ENCODE measurements around the gene SPEM3.

Gene SPEM3

DNA sequence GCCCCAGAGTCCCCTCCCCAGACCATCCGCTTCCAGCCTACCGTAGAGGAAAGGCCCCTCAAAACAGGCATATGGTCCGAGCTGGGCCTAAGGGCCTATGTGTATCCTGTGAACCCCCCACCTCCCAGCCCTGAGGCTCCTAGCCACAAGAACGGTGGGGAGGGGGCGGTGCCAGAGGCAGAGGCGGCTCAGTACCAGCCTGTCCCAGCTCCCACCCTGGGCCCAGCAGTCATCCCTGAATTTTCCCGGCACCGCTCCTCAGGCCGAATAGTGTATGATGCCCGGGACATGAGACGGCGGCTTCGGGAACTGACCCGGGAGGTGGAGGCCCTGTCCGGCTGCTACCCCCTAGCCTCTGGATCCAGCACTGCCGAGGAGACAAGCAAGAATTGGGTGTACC lies 7.5 kb upstream of the SPEM3 start:
- no peak for DNase-seq (ENCODE audit: low read depth in 2 of 2)

DNA sequence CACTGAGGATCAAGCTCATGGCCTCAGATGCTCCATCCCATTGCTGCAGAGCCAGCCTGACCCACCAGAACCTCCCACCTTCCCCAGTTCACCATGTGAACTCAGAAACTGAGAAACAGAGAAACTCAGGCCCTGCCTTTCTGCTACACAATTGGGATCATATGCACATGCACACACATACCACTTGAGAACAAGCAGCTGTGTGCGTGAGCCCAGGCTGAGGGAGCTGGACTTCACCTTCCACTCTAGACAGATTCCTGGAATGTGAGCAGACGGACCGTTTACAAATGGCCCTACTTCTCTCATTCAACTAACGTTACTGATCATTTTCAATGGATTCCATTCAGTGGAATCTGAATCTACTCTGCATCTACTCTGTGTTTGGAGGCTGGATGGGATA lies 5.0 kb upstream of the SPEM3 start:
- DNase-seq (ENCODE audit: low read depth in 2 of 2) = no peak

DNA sequence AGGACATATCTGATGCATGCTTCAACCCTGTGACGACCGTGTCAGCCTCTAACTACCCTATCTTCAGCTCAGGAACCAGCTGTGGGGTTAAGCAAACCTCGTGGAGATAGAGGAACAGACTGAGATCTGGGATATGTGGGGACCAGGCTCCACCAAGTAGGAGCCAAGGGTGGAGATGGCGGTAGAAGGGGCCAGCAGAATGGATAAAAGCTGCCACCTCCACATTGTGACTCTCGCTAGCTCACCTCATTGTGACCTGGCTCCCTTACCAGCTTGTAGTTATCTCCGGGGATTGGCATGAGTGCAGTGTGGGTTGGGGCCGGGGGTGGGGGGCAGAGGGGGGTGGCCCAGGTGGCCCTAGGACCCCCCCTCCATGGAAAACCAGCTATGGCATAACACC lies 3.3 kb upstream of the SPEM3 start, which contains the start of gene SPEM2:
Gene SPEM2 (plus strand): TSS at position 301 of the 400 bp plus-strand sequence. CDS start 73 bp downstream, at position 374.
- DNase-seq (ENCODE audit: low read depth in 2 of 2) = no peak

DNA sequence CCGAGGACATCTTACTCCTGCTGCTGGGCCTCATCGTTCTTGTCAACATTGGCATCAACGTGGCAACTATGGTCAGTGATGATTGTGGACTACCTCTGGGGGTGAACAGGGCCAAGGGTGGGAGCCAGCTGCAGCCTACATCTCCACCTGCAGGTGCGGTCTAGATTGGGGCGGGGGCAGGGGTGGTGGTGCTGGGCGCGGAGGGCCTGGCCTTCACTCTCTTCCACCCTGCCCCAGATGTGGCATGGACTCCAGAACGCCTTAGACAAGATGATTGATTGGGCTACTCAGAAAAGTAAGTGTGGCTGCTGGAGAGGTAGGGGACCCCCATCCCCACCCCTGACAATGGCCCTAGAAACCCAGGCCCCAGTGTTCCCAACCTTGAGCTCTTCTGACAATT lies 2.9 kb upstream of the SPEM3 start:
- DNase-seq (ENCODE audit: low read depth in 2 of 2) = no peak

DNA sequence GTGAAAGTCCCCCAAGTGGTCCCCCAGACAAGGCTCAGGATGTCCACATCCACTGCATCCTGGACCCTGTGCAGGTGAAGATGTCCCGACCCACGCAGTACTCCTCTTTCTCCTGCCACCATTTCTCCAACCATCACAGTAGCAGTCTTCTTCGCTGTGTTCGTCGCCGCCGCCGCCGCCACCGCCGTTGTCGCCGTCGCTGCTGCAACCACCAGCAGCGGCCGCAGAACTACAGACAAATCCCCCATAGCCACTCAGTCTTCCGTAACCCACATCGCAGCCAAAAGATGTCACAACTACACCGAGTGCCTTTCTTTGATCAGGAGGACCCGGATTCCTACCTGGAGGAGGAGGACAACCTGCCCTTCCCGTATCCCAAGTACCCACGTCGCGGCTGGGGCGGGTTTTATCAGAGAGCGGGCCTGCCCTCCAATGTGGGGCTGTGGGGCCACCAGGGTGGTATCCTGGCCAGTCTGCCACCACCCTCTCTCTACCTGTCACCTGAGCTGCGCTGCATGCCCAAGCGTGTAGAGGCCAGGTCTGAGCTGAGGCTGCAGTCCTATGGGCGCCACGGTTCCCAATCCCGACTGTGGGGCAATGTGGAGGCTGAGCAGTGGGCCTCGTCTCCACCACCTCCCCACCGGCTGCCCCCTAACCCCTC lies 2.3 kb upstream of the SPEM3 start:
- no peak for DNase-seq (ENCODE audit: low read depth in 2 of 2)

DNA sequence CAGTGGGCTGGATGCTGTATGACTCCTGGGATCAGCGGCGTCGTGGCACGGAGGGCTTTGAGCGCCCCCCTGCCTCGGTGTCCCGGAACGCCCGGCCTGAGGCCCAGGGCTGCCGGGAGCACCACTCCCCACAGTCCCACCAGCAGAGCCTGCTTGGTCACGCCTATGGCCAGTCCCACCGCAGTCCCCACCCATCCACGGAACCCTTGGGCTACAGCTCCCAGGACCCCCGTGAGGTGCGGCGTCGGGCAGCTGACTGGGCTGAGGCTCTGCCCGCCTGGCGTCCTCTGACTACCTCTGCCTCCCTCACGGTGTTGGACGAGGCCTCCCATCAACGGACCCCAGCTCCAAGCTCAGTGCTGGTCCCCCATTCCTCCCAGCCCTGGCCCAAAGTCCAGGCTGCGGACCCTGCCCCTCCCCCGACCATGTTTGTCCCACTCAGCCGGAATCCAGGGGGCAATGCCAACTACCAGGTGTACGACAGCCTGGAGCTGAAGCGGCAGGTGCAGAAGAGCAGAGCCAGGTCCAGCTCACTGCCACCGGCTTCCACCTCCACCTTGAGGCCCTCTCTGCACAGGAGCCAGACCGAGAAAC lies 1.7 kb upstream of the SPEM3 start:
- DNase-seq (ENCODE audit: low read depth in 2 of 2) = no peak

DNA sequence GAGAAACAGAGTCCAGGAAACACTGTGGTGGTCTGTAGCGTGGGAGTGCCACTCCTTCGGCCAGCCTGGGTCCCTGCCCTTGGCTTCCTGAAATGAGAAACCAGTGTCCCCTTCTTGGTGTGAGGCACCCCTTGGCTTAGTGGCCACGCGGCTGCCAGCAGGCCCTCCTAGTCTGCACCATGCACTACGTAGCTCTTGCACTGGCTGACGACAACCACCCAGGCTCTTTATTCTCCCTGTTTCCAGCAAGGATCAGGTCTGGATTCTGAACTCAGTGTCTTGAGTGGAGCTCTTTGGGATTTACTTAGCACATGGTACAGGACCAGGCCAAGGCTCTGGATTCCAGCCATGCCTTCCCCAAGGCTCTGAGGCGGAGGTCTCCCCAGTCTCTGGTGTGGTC lies 1.1 kb upstream of the SPEM3 start:
- no peak for DNase-seq (ENCODE audit: low read depth in 2 of 2)

DNA sequence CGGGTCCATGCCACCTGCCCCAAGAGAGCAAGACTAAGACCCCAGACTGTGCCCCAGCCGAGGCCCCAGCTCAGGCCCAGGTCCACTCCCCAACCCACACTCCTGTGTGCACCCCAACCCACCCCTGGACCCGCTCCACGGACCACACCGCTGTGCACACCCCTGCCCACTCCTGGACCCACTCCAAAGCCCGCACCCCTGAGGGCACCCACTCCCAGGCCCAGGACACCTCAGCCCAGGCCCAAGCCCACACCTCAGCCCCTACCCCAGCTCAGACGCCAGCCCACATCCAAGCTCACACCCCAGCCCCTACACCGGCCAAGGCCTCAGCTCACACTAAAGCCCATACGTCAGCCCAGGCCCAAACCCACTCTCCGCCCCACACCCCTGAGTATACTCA lies 1.1 kb downstream of the SPEM3 start:
- DNase-seq (ENCODE audit: low read depth in 2 of 2) = no peak

DNA sequence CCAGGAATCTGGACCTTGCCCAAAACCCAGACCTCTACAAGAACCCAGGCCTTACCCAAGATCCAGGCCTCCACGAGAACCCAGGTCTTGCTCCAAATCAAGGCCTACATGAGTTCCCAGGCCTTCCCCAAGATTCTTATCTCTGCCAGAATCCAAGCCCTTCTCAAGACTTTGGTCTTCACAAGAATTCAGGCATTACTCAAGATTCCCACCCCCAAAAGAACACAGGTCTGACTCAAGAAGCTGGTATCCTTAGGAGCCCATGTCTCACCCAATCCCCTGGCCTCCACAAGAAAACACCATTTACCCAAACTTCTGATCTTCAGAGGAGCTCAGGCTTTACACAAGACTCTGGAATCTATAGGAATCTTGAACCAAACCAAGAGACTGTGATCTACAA lies 2.6 kb downstream of the SPEM3 start:
- no peak for DNase-seq (ENCODE audit: low read depth in 2 of 2)

DNA sequence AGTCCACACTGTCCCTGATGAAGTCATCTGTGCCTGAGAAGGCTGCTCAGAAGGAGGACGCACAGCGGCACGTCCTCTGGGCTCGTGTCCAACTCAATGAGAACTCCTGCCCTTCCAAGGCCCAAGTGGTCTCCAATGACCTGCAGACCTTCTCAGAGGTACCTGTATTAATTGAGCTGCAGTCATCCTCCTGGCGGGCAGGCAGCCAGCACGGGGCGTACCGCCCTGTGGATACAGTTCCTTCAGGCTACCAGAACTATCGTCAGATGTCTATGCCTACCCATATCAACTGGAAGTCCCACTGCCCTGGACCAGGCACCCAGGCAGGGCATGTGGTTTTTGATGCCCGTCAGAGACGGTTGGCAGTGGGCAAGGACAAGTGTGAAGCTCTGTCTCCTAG lies 3.6 kb downstream of the SPEM3 start:
- DNase-seq (ENCODE audit: low read depth in 2 of 2) = no peak

DNA sequence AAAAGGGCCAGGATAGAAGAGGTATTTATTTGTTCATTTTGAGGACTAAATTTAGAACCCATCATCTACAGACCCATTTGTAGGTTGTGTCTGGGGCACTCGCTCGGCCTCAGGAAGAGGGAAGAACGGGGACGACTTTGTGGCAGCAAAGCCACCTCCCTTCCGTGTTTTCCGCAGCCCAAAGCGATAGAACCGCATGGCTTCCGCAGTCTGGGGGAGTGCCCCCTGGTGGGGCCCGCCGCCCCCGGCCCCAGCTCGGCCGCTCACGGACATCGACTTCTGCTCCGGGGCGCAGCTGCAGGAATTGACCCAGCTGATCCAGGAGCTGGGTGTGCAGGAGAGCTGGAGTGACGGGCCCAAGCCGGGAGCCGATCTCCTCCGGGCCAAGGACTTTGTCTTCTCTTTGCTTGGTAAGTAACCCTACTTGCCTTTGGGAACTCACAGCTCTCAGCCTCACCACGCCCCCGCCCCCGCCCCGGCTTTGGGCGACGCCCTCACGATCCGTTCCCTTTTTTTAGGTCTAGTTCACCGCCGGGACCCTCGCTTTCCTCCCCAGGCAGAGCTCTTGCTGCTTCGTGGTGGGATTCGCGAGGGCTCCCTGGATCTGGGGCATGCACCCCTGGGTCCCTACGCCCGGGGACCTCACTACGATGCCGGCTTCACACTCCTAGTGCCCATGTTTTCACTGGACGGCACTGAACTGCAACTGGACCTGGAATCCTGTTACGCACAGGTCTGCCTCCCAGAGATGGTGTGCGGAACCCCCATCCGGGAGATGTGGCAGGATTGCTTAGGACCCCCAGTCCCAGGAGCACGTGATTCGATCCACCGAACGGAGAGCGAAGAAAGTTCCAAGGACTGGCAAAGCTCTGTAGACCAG lies 7.3 kb downstream of the SPEM3 start:
- peak in 1 of 2 donors; percentile 20 for DNase-seq (ENCODE audit: low read depth in 2 of 2)

DNA sequence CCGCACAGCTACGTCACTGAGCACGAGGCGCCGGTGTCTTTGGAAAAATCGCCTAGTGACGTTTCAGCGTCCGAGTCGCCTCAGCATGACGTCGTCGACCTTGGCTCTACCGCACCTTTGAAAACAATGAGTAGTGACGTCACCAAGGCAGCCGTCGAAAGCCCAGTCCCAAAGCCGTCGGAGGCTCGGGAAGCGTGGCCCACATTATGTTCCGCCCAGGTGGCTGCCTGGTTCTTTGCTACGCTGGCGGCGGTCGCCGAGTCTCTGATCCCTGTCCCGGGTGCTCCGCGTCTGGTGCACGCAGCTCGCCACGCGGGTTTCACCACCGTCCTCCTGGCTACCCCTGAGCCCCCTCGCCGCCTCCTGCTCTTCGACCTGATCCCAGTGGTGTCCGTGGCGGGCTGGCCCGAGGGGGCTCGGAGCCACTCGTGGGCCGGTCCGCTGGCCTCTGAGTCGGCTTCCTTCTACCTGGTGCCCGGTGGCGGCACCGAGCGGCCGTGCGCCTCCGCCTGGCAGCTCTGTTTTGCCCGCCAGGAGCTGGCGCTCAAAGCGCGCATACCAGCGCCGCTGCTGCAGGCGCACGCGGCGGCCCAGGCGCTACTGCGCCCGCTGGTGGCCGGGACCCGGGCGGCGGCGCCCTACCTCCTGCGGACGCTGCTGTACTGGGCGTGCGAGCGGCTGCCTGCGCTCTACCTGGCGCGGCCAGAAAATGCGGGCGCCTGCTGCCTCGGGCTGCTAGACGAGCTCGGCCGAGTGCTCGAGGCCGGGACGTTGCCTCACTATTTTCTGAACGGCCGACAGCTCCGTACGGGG lies 8.1 kb downstream of the SPEM3 start:
- DNase-seq (ENCODE audit: low read depth in 2 of 2) = peak; percentile 57 to 59

DNA sequence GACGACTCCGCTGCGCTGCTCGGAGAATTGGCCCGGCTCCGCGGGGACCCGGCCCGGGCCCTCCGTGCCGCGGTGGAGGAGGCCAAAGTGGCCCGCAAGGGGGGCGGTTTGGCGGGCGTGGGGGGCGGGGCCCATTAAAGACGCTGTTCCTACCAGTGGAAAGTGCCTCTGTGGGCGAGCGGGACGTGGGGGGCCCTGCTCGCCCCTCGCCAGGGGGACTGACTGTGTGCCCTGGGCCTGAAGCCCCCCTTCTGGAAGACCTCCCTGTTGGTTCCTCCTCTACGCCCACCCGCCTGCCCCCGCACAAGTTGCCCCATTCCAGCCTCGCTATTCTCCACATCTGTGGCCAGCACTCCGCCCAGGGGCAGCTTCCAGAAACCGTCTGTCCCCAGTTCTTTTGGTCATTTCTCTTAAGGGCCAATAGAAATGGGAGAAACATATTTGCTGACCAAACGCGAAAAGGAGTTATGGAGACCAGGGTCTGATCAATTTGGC lies 8.8 kb downstream of the SPEM3 start:
- no peak for DNase-seq (ENCODE audit: low read depth in 2 of 2)

DNA sequence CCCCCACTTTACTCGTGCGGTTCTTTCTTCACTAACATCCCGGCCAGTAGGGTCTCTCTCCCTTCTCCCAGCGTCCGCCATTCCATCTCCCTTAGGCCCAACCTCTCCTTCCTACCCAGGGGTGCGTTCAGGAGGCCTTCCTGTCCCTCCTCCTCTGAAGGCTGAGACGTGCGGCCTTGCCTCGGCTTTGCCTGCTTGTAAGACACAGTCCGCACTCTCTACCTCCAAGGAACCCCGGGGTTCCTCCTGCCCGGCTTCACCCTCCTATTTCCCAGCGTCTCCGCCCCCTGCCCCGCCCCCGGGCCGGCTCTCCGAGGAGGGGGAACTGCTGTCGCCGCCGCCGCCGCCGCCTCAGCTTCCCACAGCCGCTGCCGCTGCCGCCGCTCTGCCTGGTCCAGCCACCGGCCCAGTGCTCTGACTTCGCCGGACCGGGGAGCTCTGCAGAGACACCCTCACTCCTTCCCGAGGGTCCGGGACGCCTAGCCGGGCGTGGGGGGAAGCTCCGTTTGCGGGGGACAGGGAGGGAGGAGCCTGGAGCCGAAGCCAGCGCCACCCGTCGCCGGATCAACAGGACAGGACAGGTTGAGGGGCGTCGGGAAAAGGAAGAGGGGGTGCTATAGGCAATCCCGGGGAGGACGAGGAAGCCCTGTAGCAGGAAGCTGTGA lies 9.4 kb downstream of the SPEM3 start:
- peak in 1 of 2 donors; percentile 23 for DNase-seq (ENCODE audit: low read depth in 2 of 2)

DNA sequence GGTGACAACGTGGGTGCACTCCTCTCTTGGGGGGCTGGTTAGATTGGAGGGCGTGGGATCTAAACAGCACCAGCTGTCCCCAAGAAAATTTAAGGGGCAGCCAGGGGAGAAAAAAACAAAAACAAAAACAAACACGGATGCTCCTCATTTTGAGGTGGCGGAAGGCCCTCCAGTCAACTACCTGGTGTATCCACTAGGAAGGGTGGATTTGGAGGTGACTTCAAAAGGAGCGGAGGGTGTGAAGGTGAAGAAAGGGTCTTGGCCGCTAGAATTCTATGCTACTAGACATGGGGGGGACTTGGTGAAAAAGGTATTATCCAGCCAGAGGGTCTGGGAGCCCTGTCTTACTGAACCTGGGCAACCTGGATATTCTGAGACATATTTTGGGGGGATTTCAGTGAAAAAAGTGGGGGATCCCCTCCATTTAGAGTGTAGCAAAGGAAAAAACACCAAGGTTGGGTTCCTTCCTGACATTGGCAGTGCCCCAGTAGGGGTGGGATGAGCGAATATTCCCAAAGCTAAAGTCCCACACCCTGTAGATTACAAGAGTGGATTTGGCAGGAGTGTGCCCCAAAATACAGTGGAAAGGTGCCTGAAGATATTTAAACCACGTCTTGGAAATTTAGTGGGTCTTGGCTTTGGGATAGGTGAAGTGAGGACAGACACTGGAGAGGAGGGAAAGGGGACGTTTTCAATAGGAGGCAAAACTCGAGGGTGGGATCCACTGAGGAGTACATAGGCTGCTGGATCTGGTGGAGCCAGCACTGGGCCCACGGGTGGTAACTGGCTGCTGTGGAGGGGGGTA lies 10.2 kb downstream of the SPEM3 start:
- no peak for DNase-seq (ENCODE audit: low read depth in 2 of 2)

DNA sequence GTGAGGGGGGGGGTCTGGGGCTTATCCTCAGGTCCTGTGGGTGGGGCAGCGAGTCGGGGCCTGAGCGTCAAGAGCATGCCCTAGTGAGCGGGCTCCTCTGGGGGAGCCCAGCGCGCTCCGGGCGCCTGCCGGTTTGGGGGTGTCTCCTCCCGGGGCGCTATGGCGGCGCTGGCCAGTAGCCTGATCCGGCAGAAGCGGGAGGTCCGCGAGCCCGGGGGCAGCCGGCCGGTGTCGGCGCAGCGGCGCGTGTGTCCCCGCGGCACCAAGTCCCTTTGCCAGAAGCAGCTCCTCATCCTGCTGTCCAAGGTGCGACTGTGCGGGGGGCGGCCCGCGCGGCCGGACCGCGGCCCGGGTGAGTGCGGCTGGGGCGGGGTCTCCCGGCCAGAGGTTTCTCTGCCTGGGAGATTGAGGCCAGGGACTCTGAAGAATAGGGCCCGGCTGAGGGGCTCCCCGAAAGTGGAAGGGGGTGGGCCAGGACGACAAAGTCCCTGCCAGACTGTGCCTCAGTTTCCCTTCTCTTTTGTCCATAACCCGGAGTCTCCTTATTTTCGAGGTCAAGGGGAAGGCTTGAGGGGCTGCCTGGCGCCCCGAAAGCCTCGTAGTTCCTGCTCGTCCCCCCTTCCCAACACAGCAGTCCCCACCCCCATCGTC lies 10.9 kb downstream of the SPEM3 start, which contains the start of gene FGF11:
Gene FGF11 (plus strand): TSS at position 51 of the 651 bp plus-strand sequence. CDS start 109 bp downstream, at position 160.
- DNase-seq (ENCODE audit: low read depth in 2 of 2) = no peak

DNA sequence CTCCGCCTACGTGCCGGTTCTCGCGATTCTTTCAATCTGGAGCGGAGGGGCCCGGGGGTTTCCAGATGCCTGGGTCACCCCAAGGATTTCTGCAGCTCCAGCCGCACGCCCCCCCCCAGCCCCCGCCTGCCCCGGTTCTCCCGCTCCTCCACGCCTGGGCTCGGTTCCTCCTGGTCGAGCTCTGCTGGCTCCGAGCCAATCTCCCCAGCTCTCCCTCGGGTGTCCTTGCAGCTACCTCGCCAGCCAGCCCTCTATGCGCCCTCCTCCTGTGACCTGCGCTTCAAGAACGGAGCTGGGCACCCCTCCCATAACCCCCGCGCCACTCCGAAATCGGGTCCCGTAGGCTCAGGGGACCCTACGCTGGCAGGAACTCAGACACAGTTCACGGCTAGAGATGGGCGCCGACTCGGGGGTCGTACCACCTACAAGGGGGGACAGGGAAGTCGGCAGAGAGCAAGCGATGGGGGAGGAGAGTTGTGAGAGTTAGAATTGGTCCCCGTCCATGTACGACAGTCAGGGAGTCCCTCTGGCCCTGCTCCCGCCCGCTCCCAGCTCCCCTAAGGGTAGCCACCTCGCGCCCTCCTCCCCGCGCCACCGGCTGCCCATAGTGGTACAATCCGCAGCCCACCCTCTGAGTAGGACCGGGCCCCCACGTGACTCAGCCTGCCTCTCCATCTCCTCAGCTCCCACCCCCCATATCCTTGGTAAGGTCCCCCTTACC lies 11.6 kb downstream of the SPEM3 start:
- no peak for DNase-seq (ENCODE audit: low read depth in 2 of 2)

DNA sequence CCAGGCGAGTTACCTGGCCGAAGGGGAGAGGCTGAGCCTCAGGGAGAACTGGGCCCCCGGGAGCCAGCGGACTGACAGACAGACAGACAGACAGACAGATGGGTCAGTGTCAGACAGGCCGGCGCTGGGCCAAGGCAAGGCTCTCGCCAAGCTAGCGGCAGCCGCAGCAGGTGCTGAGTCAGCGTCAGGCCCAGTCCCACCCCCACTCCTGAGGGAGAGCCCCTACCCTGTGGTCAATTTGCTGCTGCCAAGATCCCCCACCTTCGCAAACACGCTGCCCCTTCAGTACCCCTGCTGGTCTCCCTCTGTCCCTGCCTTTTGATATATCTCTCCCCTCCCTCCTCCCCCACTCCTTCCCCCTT lies 12.2 kb downstream of the SPEM3 start:
- DNase-seq (ENCODE audit: low read depth in 2 of 2) = no peak

DNA sequence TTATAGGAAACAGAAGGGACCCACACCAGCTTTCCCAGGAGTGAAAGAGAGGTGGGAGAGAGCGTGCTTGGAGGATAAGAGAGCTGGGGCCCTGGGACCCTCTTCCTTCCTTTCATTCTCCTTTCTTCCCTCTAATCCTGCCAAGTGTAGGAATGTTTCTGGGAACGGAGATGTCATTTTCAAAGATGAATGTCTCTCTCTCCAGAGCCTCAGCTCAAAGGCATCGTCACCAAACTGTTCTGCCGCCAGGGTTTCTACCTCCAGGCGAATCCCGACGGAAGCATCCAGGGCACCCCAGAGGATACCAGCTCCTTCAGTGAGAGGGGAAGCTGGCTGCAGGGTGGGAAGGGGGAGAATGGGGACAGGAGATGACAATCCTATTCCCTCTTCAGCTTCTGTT lies 12.6 kb downstream of the SPEM3 start:
- DNase-seq (ENCODE audit: low read depth in 2 of 2) = no peak

Data from stimulated activated CD8-positive, alpha-beta memory T cell treated with anti-CD3 and anti-CD28 coated beads, Interleukin-7, amount 100 ng/mL, for 1 hour (primary cell).